ENCODE results near the gene FKBP1B.
"Not testable (repeated sequence)": the region's sequence is repeated elsewhere in the genome, so short reads cannot be mapped to it uniquely, and the experiment has no call there.

- TF ChIP-seq POLR2A (IDR thresholded peaks at IDR 0.05; ENCODE audit: low read depth, low read length); JUN (IDR thresholded peaks at IDR 0.05; ENCODE audit: borderline replicate concordance, insufficient read depth, insufficient read length, low read depth); CTCF (IDR thresholded peaks at IDR 0.05; ENCODE audit: extremely low read depth in 1 of 2, insufficient read depth in 1 of 2, low read depth in 1 of 2, low read length in 2 of 2): not testable (repeated sequence)
Measured at GRCh38 chr2:24100732-24101131, 51.2 kb downstream of the FKBP1B start.
